ENCODE measurements around the gene ADAMTS4.

DNA sequence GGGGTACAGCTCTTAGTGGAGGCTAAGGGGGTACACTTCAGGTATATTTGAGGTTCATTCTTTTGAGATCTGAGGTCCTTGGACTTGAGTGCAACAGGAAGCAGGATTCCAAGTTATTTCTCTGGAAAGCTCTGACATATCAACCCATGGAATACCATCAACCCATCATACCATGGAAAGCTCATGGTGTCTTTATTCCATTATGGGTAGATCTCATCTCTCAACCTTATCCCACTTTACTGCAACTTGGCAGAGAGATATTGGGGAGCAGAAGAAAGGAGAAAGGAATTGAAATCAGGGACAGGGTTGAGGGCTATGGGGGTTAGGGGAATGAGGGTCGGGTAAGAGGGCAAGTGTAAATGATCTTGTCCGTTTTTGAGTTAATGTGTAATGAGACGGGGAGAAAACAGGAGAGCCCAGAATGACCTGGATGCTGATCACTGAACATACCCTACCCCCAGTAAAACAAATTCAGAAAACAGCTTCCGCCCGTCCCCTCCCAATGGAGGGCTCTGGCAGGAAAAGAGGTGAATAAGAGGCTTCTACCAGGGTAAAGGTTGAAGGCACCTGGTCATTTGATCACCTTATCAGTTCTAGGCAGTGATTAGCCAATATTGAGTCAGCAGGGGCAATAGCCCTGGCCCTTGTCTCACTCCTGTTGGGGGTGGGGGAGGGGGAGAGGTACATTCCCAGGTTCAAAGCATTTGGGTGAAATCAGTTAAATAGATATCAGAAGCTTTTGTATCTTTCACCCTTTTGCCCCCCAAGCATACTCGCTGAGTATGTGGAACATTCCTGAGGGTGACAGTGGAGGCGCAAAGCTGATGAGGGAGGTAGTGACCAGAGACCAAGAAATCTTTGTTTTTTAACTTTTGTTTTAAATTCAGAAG lies 25.2 kb upstream of the ADAMTS4 start:
- TF ChIP-seq, protein P1, sequence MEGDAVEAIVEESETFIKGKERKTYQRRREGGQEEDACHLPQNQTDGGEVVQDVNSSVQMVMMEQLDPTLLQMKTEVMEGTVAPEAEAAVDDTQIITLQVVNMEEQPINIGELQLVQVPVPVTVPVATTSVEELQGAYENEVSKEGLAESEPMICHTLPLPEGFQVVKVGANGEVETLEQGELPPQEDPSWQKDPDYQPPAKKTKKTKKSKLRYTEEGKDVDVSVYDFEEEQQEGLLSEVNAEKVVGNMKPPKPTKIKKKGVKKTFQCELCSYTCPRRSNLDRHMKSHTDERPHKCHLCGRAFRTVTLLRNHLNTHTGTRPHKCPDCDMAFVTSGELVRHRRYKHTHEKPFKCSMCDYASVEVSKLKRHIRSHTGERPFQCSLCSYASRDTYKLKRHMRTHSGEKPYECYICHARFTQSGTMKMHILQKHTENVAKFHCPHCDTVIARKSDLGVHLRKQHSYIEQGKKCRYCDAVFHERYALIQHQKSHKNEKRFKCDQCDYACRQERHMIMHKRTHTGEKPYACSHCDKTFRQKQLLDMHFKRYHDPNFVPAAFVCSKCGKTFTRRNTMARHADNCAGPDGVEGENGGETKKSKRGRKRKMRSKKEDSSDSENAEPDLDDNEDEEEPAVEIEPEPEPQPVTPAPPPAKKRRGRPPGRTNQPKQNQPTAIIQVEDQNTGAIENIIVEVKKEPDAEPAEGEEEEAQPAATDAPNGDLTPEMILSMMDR (IDR thresholded peaks at IDR 0.05), result no peak
- TF ChIP-seq POLR2AphosphoS5 (IDR thresholded peaks at IDR 0.05), result no peak
